ENCODE results near the gene CDH4. TPM values are rescaled to one million over a fixed set of nuclear protein-coding genes. Genes with fewer than 3 reads are reported as not detected.

Gene CDH4
- total and polyA plus RNA-seq, 2 of the 13 experiments (the other 11 are each of a cell fraction or from before 2014, with no cell fraction given): not detected

GRCh38 chr20:61566691-61567090 is 314.6 kb downstream of the CDH4 start:
- in situ Hi-C loops (cut with HindIII; ENCODE audit: extremely low pct_ligation_motif_present, low pct_unique_long_range_greater_than_20kb): no loop called here
- no peak for FAIRE-seq
- Histone ChIP-seq H2AFZ (ENCODE audit: low read length) (no peak overlapping the region), H3K36me3 (replicated peaks in 1 of 2; ENCODE audit: control insufficient read depth in 1 of 2, insufficient read depth in 2 of 2, low read length in 2 of 2) (no peaks in the 10 kb centered on the region), H3K79me2 (ENCODE audit: insufficient read depth, low read length) (no peaks in the 10 kb centered on the region), H3K27me3 (ENCODE audit: control insufficient read depth in 1 of 2, insufficient read depth in 2 of 2, low read length in 2 of 2) (peaks cover 2 to 54% of the 10 kb centered on the region in 2 experiments; a peak in 4 of 5 replicates), H3K9me3 (ENCODE audit: low read length) (no peaks in the 10 kb centered on the region), H3K4me1 (ENCODE audit: insufficient read depth, low read length) (peaks cover 12% of the 10 kb centered on the region), H3K9ac (ENCODE audit: insufficient read depth, low read depth, low read length) (no peak overlapping the region), H3K27ac (ENCODE audit: extremely low read length, insufficient read depth, low read length) (no peak overlapping the region), H4K20me1 (ENCODE audit: insufficient read depth, low read length) (no peaks in the 10 kb centered on the region), H3K4me3 (replicated peaks in 1 of 3; ENCODE audit: insufficient read depth in 1 of 3, low read depth in 2 of 3, low read length in 3 of 3) (no peak overlapping the region), H3K4me2 (ENCODE audit: low read depth, low read length) (peak overlapping the region; percentile 26; the same call in 1 of the 2 replicates)
- POLR2A ChIA-PET: no interaction called here
- WGBS (ENCODE audit: low lambda C conversion rate): 49% methylated on average over 14 of the region's 22 CpGs
- DNase-seq (ENCODE audit: low spot score): no peak
- TF ChIP-seq SNAI1 (CRISPR knock-in tag; IDR thresholded peaks at IDR 0.05; ENCODE audit: borderline replicate concordance): no peak
- TF ChIP-seq PHF20 (CRISPR knock-in tag; IDR thresholded peaks at IDR 0.05): 0 out of 2 replicates have a peak, but pooled peaks have one; percentile 3
- 0 out of 2 replicates have a peak, but pooled peaks have one; percentile 44 for TF ChIP-seq ZNF280D (CRISPR knock-in tag; IDR thresholded peaks at IDR 0.05)
- peak; percentile 21; the same call in 1 of the 2 replicates for TF ChIP-seq ZNF768 (CRISPR knock-in tag; IDR thresholded peaks at IDR 0.05)
- TF ChIP-seq MAFG (CRISPR knock-in tag; IDR thresholded peaks at IDR 0.05): 0 out of 2 replicates have a peak, but pooled peaks have one; percentile 11
- TF ChIP-seq ZNF652 (CRISPR knock-in tag; IDR thresholded peaks at IDR 0.05; ENCODE audit: borderline replicate concordance, low read depth): no peak
- BruUV-seq (replicated peaks): no TSS peak
- intact Hi-C loops (cut with micrococcal nuclease; ENCODE audit: unreplicated experiment): no loop called here
- CTCF ChIA-PET (ENCODE audit: low intra/inter-chr PET ratio, low total read pairs): no interaction called here
- ATAC-seq: no peak

Measured in HepG2 (cell line).